Esophagus mucosa (tissue), 1 donor: ENCODE results near the gene RAI14. TPM values are rescaled to one million over a fixed set of nuclear protein-coding genes. Genes with fewer than 3 reads are reported as not detected.

Experiments used
- ATAC-seq: fragments of 200-7000 bp; cut with Tn5 transposase; one replicate; pipeline ENCODE4 v1.9.1; 2020
- total RNA-seq: library from RNA; stranded (reverse); gene quantifications from one replicate; pipeline ENCODE4 v1.2.4, GENCODE V29; 2023
- donor health status: DM: yes; HTN: yes; CAD: no.

Gene RAI14
- total RNA-seq = 9.8 TPM

DNA sequence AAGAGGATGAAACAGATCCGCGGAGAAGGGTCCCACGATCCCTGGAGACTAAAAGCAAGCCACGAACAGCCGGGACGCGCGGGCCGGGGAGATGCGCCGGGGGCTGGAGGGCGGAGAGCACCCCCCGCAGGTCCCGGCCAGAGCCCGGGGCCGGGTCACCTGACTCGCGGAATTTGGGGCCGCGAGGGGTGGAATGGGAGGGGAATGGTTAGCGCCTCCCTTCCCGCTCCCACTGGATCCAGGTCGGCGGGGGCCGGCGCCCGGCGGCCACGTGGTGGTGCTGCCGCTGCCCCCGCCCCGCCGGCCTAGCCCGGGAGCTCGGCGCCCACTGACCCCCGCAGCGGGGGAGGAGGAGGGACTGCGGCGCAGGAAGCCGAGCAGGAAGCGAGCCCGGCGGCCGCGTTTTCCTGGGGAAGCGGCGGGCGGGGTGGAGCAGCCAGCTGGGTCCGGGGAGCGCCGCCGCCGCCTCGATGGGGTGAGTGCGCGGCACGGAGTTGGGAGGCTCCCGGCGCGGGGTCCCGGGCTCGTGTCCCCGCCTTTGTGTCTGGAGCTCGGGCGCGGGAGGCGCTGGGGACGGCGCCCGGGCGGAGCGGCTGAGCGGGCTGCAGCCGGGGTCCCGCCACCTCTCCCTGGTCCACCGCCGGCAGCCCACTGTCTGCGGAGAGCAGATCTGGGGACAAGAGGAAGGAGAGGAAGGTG, at the start of gene RAI14:
TSS of gene RAI14 (plus strand) at position 328 of the 699 bp plus-strand sequence. CDS start 30,592 bp downstream, outside the sequence.
- peak; percentile 83 for ATAC-seq

DNA sequence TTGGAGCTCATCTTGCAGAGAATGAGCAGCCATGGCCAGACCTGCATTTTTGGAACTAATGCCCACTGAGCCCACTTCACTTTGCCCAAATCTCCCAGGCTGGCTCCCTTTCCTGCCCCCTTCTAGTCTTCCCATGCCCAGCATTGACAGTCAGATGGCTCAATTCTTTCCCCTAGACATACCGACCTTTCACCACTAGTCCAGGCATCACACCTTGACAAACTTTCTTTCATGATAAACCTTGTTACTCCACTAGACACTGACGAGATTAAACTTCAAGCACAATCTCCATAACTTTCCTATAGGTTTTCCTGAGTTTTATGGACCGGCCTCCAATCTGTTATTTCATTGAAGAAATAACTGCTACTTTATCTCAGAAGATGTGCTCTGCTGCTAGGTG, 47.8 kb upstream of the RAI14 start:
- no peak for ATAC-seq

DNA sequence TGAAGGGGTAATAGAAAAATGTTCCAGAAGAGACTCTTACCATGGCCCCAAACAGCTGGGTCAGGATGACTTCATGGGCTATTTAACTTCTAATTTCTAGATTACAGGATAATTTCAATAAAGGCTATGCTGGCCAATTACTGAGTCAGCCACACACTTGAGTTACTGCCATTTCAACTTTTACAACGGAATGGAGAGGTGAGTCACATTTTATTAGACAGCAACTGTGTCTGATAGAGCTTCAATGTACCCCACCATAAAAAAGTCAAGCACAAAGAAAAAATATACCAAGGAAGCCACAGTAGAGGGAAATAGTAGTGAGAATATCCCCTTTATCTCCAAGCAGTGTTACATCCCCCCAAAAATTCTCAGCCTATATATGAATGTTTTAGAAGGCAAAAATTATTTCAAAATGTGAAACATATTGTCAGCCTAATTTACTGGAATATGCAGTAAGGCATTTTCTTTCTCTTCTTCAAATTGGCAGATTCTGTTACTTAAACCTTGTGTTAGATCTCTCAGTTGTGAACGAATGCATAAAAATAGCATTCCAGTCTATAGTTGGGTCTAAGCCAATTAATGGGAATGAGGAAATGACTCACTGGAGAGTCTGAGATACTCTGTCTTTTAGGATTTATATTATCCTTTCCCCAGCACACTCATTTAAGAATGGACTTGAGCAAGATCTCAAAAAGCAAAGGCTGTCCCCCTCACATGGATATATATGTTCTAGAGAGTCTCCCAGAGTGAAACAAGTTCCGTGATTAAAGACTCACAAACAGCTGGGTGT, 47.1 kb upstream of the RAI14 start:
- ATAC-seq = peak; percentile 80

DNA sequence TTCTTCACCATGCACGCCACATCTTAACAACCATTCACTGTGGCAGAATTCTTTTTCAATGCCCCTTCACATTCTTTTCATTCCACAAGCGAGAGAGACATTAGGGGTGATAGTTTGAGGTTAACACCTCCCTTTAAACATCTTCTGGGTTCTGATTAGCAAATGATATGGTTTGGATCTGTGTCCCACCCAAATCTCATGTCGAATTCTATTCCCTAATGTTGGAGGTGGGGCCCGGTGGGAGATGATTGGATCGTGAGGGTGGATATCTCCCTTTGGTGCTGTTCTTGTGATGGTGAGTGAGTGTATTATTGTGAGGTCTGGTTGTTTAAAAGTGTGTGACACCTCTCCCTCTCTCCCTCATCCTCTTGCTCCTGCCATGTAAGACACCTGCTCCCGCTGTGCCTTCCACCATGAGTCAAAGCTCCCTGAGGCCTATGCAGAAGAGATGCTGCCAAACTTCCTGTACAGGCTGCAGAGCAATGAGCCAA, 46.1 kb upstream of the RAI14 start:
- no peak for ATAC-seq

DNA sequence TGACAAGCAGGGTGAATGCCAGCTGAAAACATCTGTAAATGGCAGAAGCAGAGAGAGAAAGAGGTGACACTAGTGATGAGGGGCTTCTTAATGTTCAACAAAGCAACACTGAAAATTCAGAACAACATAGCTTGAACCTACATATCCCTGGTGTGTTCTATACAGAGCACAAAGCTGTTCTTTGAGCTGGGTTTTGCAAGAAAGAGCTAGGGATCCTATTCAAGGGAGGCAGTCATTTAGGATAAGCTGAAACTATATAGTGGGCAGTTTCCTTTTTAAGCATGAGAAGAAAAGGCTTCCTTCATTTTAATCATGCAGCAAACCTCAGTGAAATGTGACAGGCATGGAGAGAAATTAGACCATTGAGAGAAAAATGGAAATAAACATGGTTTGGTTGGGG, 45.6 kb upstream of the RAI14 start:
- ATAC-seq = no peak

DNA sequence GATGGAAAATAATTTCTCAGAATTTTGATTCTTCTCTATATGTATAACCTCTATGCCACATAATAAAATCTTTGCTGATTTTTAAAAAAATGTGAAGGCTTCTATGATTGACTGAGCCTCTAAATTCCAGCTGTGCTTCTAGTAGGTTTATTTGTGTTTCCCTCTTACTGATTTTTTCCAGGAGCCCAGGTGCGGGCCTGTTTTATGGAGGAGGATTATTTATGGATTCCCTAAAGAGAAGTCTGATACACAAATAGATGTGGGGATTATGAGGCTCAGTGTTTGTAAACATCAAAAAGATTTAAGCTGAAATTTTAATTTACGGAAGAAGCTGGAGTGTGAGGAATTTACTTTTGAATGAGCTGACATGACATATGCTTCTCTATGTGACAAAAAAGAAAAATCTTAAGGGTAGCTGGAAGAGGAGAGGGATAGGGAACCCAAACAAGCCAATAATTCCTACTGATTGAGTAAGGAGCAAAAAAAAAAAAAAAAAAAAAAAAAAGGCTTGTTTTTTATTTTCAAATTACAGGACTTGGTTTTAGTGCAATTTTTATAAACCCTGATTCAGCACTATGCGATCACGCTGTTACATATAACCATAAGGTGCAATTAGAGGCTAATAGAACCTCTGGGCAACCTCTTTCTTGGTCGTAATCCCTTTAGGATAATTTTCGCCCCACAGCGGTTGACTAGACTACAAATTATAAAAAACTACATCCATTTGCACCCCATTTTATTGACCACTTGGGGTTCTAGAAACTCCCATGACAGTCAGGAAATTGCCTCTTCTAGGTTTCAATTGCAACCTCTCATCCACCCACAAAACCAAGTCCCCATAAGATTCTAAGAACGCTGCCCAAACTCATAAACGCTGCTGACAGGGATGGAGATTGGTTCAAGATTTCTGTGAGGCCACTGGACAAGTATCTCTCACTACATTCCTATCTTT, 44.4 kb upstream of the RAI14 start:
- ATAC-seq = no peak

DNA sequence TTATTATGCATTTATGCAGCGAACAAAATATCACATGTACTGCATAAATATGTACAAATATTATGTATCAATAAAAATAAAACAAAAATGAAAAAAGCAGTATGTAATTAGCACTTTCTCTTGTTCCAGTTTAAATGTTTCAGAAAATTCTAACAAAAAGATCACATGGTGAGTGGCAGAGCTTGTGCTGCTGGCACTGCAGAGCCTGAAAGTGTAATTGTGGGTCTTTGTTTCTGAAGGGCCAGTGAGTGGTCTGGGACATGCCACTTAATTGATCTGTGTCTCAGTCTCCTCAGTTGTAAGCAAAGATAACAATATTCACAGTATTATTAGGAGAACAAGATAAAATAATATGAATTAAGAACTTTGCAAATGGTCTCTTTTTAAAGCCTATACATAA, 39.5 kb upstream of the RAI14 start:
- no peak for ATAC-seq

DNA sequence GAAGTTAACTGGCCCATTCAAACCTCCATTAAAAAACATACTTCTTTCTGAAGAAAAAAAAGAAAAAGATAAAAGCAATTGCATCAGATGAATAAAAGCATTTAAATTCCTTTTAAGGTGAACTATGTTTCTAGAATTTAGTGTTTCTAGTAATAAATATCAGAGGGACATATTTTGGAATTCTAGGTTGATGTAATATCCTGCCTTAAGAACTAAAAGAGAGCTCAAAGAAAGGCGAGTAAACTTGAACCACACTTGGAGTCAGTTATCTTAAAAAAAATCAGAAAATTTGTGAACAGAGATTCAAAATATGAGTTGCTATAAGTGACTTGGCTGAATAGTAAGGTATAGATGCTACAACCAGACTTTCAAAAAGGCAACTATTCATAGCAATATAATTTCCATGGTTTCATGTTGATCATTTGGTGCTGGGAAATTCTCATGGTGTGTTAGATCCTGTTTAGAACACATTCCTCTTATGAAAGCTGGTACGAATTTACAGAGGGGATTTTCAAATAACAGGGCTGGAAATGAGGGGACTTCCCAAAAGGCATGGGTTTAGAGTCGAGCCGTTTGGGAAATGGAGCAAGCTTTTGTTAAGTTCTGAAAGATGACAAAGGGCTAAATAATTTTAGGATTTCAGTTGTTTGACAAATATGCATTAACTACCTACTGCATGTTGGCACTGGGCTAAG, 37.6 kb upstream of the RAI14 start:
- no peak for ATAC-seq

DNA sequence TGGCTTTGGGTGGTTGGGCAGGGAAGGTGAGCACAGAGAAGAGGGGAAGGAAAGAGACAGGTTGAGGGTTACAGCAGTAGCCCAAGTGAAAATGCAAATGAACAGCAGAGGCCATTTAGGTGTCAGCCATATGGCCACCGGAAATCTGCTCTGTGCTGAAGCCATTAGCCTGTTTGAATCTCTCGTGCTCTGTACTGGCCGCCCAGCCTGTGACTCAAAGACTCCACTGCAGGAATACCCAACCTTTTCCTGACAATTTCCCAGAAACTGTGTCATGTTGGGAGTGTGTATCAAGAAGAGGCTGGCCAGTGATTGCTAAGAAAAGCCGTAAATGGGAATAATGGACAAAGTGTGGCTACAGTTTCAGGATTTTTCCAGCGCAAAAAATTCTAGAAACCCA, 35.9 kb upstream of the RAI14 start:
- ATAC-seq = peak; percentile 25

DNA sequence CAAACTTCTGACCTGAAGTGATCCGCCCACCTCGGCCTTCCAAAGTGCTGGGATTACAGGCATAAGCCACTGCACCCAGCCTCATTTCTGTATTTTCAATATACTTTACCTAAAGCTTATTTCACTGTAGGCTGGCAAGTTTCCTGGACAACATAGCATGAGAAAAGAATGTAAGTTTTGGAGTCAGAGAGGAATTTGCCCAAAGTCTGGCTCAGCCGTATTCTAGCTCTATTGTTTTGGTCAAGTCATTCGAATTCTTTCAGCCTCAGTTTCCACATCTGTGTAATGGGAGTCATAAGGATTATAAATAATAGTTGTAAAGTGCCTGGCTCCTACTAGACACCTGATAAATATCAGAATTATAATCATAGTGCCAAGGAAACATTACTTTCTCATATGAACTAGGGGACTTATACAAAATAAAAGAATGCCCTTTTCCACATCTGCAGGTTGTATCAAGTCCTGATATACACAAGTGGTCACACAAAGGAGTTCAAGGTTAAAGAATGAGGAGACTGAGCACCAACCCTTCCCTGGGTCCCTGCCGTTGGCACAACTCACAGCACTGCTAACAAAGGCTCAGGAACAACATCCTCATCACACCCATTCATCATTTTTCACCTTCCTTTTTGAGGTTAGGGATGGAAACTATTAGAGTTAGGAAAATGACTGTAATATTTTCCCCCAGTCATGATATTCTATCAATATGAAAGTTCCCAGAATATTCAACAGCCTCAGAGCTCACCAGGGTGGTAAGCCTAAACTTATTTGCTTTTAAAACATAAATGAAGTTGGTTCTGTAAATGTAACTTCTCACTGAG, 34.6 kb upstream of the RAI14 start:
- no peak for ATAC-seq

DNA sequence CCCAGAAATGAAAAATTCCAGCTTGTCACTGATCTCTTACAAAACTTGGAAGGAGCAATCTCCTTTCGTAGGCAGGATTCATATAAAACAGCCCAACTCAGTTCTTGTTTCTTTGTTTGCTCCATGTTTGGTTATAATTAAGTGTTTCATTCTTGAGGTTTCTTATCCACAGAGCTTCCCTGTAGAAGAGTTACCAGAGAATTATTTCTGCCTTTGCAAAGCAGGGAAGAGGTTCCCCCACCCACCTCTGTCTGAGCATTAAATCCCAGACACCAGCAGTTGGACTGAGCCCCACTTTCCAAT, 34.1 kb upstream of the RAI14 start:
- ATAC-seq = no peak

DNA sequence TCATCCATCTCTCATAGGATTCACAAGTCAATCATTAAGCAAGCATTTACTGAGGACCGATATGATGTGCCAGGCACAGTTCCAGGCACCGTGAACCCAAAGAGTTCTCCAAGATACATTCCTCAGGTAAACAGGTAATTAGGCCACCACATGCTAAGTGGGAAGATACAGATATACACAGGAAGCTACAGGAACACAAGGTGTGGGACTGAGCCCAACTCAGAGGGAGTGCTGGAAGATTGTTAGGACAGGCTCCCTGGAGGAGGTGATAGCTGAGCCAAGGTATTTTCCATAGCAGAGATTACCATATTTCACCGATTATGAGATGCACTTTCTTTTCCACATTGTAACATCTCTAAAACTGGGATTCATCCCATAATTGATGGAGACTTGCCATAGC, 31.4 kb upstream of the RAI14 start:
- ATAC-seq = no peak

DNA sequence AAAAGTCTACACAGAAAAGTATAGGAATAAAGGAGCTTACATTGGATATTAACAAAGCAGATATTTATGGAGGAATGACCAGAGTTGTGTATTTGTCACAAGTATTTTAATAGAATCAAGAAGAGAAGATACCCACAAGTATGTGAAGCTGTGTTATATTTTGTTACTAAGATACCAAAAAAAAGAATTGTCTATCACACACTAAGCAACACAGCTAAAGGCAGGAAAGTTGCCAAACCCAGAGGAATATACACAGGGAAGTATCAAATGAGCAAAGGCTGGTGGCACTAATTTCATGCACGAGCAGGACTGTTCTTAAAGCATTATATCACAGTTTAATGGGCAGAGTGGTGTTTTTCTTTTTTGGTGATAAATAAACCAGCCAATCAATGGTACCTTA, 30.9 kb upstream of the RAI14 start:
- no peak for ATAC-seq

DNA sequence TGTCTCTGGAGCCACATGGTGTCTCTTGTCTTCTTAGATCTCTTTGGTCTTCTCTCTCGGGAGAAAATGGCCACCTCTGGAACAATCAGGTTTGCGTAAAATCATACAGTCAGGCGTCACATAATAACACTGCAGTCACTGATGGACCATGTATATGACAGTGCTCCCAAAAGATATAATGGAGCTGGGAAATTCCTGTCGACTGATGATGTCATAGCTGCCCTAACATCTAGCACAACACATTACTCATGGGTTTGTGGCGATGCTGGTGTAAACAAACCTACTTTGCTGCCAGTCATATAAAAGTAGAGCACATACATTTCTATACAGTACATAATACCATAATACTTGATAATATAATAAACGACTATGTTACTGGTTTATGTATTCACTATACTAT, 30.1 kb upstream of the RAI14 start:
- ATAC-seq = no peak

DNA sequence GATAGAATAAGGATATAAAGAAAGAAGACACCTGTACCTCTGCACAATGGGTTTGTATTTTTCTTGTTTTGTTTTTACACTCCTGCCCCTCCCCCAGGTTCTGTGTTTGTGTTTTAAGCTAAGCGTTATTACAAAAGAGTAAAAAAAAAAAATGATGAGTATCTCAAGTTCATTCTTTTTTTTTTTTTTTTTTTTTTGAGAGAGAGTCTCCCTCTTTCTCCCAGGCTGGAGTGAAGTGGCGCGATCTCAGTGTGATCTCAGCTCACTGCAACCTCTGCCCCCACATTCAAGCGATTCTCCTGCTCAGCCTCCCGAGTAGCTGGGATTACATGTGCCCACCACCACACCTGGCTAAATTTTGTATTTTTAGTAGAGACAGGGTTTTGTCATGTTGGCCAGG, 29.4 kb upstream of the RAI14 start:
- no peak for ATAC-seq

DNA sequence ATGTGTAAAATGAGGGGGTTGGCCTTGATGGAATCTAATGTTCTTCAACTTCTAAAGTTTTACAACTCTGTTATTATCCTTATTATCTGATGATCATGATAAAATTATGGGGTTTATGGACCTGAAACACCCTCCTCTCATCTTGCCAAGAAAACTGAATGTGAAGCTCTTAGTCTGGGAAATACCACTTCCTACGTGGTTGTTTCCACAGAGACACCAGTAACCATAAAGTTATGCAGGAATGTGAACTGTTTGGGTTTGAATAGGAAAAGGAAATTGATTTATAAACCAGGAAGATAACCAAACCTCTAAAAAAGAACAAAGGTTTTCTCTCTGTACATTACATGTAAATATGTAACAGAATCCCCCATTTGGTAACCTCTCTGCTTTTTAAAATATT, 28.3 kb upstream of the RAI14 start:
- ATAC-seq = no peak

DNA sequence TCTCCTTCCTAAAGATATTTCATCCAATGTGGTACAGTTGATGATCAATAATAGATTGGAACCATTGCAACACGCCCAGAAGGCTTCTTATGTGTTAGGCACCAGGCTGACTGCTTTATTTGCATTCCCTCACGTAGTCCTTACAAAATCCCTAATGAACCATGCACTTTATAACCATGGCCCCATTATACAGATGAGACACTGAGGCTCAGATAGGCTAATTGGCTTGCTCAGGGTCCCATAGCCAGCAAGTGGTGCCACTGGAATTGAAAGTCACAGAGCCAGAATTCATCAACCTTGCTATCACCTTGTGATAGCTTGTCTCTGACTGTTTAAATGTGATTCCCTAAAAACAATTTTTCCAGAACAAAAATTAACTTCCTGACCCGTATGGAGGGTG, 27.8 kb upstream of the RAI14 start:
- no peak for ATAC-seq

DNA sequence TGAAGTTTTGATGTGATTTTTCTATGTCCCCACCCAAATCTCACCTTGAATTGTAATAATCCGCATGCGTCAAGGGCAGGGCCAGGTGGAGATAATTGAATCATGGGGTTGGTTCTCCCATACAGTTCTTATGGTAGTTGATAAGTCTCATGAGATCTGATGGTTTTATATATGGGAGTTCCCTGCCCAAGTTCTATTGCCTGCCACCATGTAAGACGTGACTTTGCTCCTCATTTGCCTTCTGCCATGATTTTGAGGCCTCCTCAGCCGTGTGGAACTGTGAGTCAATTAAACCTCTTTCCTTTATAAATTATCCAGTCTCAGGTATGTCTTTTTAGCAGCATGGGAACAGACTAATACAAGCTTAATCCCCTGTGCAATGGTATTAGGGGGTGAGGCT, 25.5 kb upstream of the RAI14 start:
- ATAC-seq = no peak

DNA sequence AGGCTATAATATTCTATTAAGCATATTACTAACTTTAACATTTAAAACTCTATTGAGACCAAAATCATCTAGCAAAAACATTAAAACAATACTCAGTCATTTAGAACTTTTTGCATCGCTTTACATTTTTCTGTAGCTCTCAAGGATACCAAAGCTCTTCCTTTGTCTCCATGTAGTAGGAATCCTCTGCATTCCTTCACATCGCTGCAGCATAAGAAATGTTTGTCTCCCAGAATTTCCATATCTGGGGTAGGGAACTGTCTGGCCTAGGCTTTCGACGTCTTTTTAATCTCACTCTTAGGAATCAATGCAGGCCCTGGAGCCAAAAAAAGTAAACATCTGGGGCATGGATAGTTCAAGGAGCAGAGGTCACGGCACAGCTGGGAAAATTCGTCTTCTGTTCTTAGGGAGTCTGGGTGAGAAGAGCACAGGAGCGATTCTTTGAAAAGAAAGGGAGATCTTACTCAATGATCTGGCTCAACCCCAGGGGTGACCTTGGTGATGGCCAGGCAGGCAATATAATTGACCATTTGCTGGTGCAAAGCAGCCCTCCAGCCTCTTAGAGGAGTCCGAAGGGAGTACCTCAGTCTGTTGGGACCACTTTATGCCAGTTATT, 23.2 kb upstream of the RAI14 start:
- ATAC-seq = no peak

DNA sequence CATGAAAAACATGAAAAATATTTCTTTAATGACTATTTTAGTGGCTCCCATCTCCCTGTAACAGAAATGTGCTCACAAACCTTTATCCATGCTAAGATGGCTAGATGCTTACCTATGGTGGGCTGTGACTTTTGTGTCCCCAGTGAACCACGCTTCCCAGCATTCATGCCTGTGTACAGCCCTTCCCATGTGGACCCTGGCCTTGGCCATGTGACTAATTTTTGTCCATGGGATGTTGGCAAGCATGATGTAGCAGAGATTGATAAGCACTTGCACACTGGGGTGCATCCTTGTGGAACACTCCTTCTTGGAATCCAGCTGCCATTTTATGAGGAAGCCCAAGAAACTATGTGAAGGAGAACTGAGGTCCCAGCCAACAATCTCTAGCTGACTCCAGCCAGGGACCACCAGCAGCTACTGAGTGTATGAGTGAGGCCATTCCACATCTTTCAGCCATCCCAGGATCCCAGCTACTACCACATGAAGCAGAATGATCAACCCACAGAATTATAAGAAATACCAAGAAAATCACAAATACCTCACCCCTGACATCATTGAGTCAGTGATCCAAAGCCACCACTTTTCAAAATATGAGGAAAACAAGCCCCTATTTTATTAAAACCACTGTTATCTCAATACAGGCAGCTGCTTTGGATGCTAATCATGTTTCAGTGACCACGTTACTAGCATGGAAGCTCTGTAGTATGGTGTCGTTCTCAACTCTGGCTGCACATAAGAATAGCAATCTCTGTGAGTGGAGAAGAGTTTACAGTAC, 16.1 kb upstream of the RAI14 start:
- no peak for ATAC-seq
